ENCODE results near the gene WDR33.

Gene WDR33

GRCh38 chr2:127681288-127681804 is 129.6 kb downstream of the WDR33 start:
- Histone ChIP-seq H3K18ac (ENCODE audit: low read depth in 1 of 2, low read length in 2 of 2) (no peak overlapping the region), H3K9me3 (ENCODE audit: control insufficient read depth, low read length) (no peaks in the 10 kb centered on the region), H2AK5ac (ENCODE audit: low read length, severe bottlenecking) (no peak overlapping the region), H3K14ac (ENCODE audit: low read length in 2 of 2) (no peak overlapping the region), H2BK120ac (ENCODE audit: low read depth, low read length) (no peak overlapping the region), H3K79me1 (replicated peaks; ENCODE audit: low read length, poor library complexity, severe bottlenecking) (no peaks in the 10 kb centered on the region), H3K4ac (ENCODE audit: low read depth in 1 of 2, low read length in 2 of 2) (no peak overlapping the region), H3K23ac (ENCODE audit: low read length in 2 of 2) (no peak overlapping the region), H4K91ac (ENCODE audit: low read length) (no peak overlapping the region), H3K27me3 (ENCODE audit: control insufficient read depth in 1 of 2, insufficient read depth in 1 of 2, low read length in 2 of 2) (peaks cover 23 to 36% of the 10 kb centered on the region in 2 experiments), H3K27ac (ENCODE audit: low read length, poor library complexity, severe bottlenecking) (no peak overlapping the region), H2BK15ac (ENCODE audit: low read depth, poor library complexity, severe bottlenecking) (no peak overlapping the region), H3K36me3 (ENCODE audit: control insufficient read depth in 1 of 2, insufficient read depth in 2 of 2, low read depth in 1 of 2, low read length in 2 of 2) (no peaks in the 10 kb centered on the region), H2BK12ac (ENCODE audit: low read length in 2 of 2) (no peak overlapping the region), H3K4me2 (ENCODE audit: low read length, poor library complexity, severe bottlenecking) (no peak overlapping the region), H3K9ac (ENCODE audit: low read length) (peak overlapping the region; percentile 53), H3K4me1 (ENCODE audit: control insufficient read depth, insufficient read depth, low read depth, low read length) (peaks cover 3% of the 10 kb centered on the region), H2BK5ac (ENCODE audit: low read depth, low read length, poor library complexity, severe bottlenecking) (no peak overlapping the region), H3K4me3 (ENCODE audit: insufficient read depth in 1 of 2, low read depth in 1 of 2, low read length in 2 of 2) (peak overlapping the region in 1 of 2 experiments; percentile 64), H2AFZ (ENCODE audit: low read depth, low read length) (no peak overlapping the region), H4K8ac (ENCODE audit: low read length) (peak overlapping the region; percentile 55)
- no peak for DNase-seq
- 88% methylated on average over 25 of the region's 25 CpGs for WGBS

- no peak overlapping the region for H2BK120ac ChIP-seq (ENCODE audit: low read depth, low read length)
- no peaks in the 10 kb centered on the region for H3K79me1 ChIP-seq (replicated peaks; ENCODE audit: low read length, poor library complexity, severe bottlenecking)
- H3K4me3 ChIP-seq (ENCODE audit: insufficient read depth in 1 of 2, low read depth in 1 of 2, low read length in 2 of 2) = peak overlapping the region in 1 of 2 experiments; percentile 64
- H3K27me3 ChIP-seq (ENCODE audit: control insufficient read depth in 1 of 2, insufficient read depth in 1 of 2, low read length in 2 of 2) = peaks cover 23 to 42% of the 10 kb centered on the region in 2 experiments
- no peak overlapping the region for H3K4me2 ChIP-seq (ENCODE audit: low read length, poor library complexity, severe bottlenecking)
- no peak overlapping the region for H3K23ac ChIP-seq (ENCODE audit: low read length in 2 of 2)
- no peak overlapping the region for H2BK12ac ChIP-seq (ENCODE audit: low read length in 2 of 2)
- peak overlapping the region; percentile 53 for H3K9ac ChIP-seq (ENCODE audit: low read length)
- H2AFZ ChIP-seq (ENCODE audit: low read depth, low read length) = no peak overlapping the region
- no peak overlapping the region for H3K27ac ChIP-seq (ENCODE audit: low read length, poor library complexity, severe bottlenecking)
- H3K18ac ChIP-seq (ENCODE audit: low read depth in 1 of 2, low read length in 2 of 2) = no peak overlapping the region
- no peaks in the 10 kb centered on the region for H3K9me3 ChIP-seq (ENCODE audit: control insufficient read depth, low read length)
- no peak overlapping the region for H2BK15ac ChIP-seq (ENCODE audit: low read depth, poor library complexity, severe bottlenecking)
- H2AK5ac ChIP-seq (ENCODE audit: low read length, severe bottlenecking) = no peak overlapping the region
- peaks cover 6% of the 10 kb centered on the region for H3K4me1 ChIP-seq (ENCODE audit: control insufficient read depth, insufficient read depth, low read depth, low read length)
- H3K14ac ChIP-seq (ENCODE audit: low read length in 2 of 2) = no peak overlapping the region
- 91% methylated on average over 19 of the region's 19 CpGs for WGBS
- H4K8ac ChIP-seq (ENCODE audit: low read length) = no peak overlapping the region
- H4K91ac ChIP-seq (ENCODE audit: low read length) = no peak overlapping the region
- no peak for DNase-seq
- H3K4ac ChIP-seq (ENCODE audit: low read depth in 1 of 2, low read length in 2 of 2) = no peak overlapping the region
- H3K36me3 ChIP-seq (ENCODE audit: control insufficient read depth in 1 of 2, insufficient read depth in 2 of 2, low read depth in 1 of 2, low read length in 2 of 2) = no peaks in the 10 kb centered on the region
- H2BK5ac ChIP-seq (ENCODE audit: low read depth, low read length, poor library complexity, severe bottlenecking) = no peak overlapping the region
Observed at GRCh38 chr2:127680706-127681287, 130.2 kb downstream of the WDR33 start.

- no peak overlapping the region for H3K4me3 ChIP-seq (ENCODE audit: insufficient read depth in 1 of 2, low read depth in 1 of 2, low read length in 2 of 2)
- no peak overlapping the region for H3K18ac ChIP-seq (ENCODE audit: low read depth in 1 of 2, low read length in 2 of 2)
- H3K9me3 ChIP-seq (ENCODE audit: control insufficient read depth, low read length) = no peaks in the 10 kb centered on the region
- no peak overlapping the region for H3K14ac ChIP-seq (ENCODE audit: low read length in 2 of 2)
- no peaks in the 10 kb centered on the region for H3K79me1 ChIP-seq (replicated peaks; ENCODE audit: low read length, poor library complexity, severe bottlenecking)
- H4K8ac ChIP-seq (ENCODE audit: low read length) = no peak overlapping the region
- H2BK15ac ChIP-seq (ENCODE audit: low read depth, poor library complexity, severe bottlenecking) = no peak overlapping the region
- no peak overlapping the region for H2BK5ac ChIP-seq (ENCODE audit: low read depth, low read length, poor library complexity, severe bottlenecking)
- H4K91ac ChIP-seq (ENCODE audit: low read length) = peak overlapping the region; percentile 52
- peaks cover 9% of the 10 kb centered on the region for H3K4me1 ChIP-seq (ENCODE audit: control insufficient read depth, insufficient read depth, low read depth, low read length)
- H3K23ac ChIP-seq (ENCODE audit: low read length in 2 of 2) = no peak overlapping the region
- no peak for DNase-seq
- H3K27me3 ChIP-seq (ENCODE audit: control insufficient read depth in 1 of 2, insufficient read depth in 1 of 2, low read length in 2 of 2) = peaks cover 23 to 45% of the 10 kb centered on the region in 2 experiments
- H3K4ac ChIP-seq (ENCODE audit: low read depth in 1 of 2, low read length in 2 of 2) = no peak overlapping the region
- WGBS = 95% methylated on average over 14 of the region's 15 CpGs
- no peak overlapping the region for H3K4me2 ChIP-seq (ENCODE audit: low read length, poor library complexity, severe bottlenecking)
- no peak overlapping the region for H3K27ac ChIP-seq (ENCODE audit: low read length, poor library complexity, severe bottlenecking)
- no peak overlapping the region for H2AK5ac ChIP-seq (ENCODE audit: low read length, severe bottlenecking)
- H3K36me3 ChIP-seq (ENCODE audit: control insufficient read depth in 1 of 2, insufficient read depth in 2 of 2, low read depth in 1 of 2, low read length in 2 of 2) = no peaks in the 10 kb centered on the region
- H2BK120ac ChIP-seq (ENCODE audit: low read depth, low read length) = no peak overlapping the region
- H2AFZ ChIP-seq (ENCODE audit: low read depth, low read length) = no peak overlapping the region
- H3K9ac ChIP-seq (ENCODE audit: low read length) = no peak overlapping the region
- H2BK12ac ChIP-seq (ENCODE audit: low read length in 2 of 2) = no peak overlapping the region
Observed at GRCh38 chr2:127679680-127680361, 131.2 kb downstream of the WDR33 start.

- no peak overlapping the region for H2AFZ ChIP-seq (ENCODE audit: low read depth, low read length)
- H3K4me2 ChIP-seq (ENCODE audit: low read length, poor library complexity, severe bottlenecking) = no peak overlapping the region
- peaks cover 17% of the 10 kb centered on the region for H3K4me1 ChIP-seq (ENCODE audit: control insufficient read depth, insufficient read depth, low read depth, low read length)
- no peak overlapping the region for H3K18ac ChIP-seq (ENCODE audit: low read depth in 1 of 2, low read length in 2 of 2)
- no peak overlapping the region for H2BK5ac ChIP-seq (ENCODE audit: low read depth, low read length, poor library complexity, severe bottlenecking)
- no peak overlapping the region for H3K4me3 ChIP-seq (ENCODE audit: insufficient read depth in 1 of 2, low read depth in 1 of 2, low read length in 2 of 2)
- no peak overlapping the region for H3K23ac ChIP-seq (ENCODE audit: low read length in 2 of 2)
- no peak overlapping the region for H2AK5ac ChIP-seq (ENCODE audit: low read length, severe bottlenecking)
- H3K27me3 ChIP-seq (ENCODE audit: control insufficient read depth in 1 of 2, insufficient read depth in 1 of 2, low read length in 2 of 2) = peaks cover 23 to 51% of the 10 kb centered on the region in 2 experiments
- no peaks in the 10 kb centered on the region for H3K9me3 ChIP-seq (ENCODE audit: control insufficient read depth, low read length)
- H3K14ac ChIP-seq (ENCODE audit: low read length in 2 of 2) = no peak overlapping the region
- no peak overlapping the region for H3K4ac ChIP-seq (ENCODE audit: low read depth in 1 of 2, low read length in 2 of 2)
- no peak for DNase-seq
- H2BK12ac ChIP-seq (ENCODE audit: low read length in 2 of 2) = no peak overlapping the region
- no peak overlapping the region for H2BK120ac ChIP-seq (ENCODE audit: low read depth, low read length)
- no peak overlapping the region for H3K27ac ChIP-seq (ENCODE audit: low read length, poor library complexity, severe bottlenecking)
- H2BK15ac ChIP-seq (ENCODE audit: low read depth, poor library complexity, severe bottlenecking) = no peak overlapping the region
- no peak overlapping the region for H4K91ac ChIP-seq (ENCODE audit: low read length)
- H3K36me3 ChIP-seq (ENCODE audit: control insufficient read depth in 1 of 2, insufficient read depth in 2 of 2, low read depth in 1 of 2, low read length in 2 of 2) = no peaks in the 10 kb centered on the region
- H3K79me1 ChIP-seq (replicated peaks; ENCODE audit: low read length, poor library complexity, severe bottlenecking) = peaks cover 2% of the 10 kb centered on the region
- no peak overlapping the region for H3K9ac ChIP-seq (ENCODE audit: low read length)
- H4K8ac ChIP-seq (ENCODE audit: low read length) = no peak overlapping the region
- 82% methylated on average over 6 of the region's 6 CpGs for WGBS
Observed at GRCh38 chr2:127678991-127679390, 132.0 kb downstream of the WDR33 start.

Measured in mesenchymal stem cell (in vitro differentiated cells and primary cell).